ENCODE measurements around the gene LOXHD1.

LOXHD1 gene

DNA sequence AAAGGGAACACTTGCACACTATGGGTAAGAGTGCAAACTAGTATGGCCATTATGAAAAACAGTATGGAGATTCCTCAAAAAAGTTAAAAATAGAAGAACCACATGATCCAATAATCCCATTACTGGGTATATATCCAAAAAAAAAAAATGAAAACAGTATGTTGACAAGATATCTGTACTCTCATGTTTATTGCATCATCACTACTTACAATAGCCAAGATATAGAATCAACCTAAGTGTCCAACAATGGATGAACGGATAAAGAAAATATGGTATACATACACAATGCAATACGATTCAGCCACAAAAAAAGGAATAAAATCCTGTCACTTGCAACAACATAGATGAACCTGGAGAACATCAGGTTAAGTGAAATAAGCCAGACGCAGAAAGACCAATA, 73.3 kb downstream of the LOXHD1 start:
- TF ChIP-seq, protein P1, sequence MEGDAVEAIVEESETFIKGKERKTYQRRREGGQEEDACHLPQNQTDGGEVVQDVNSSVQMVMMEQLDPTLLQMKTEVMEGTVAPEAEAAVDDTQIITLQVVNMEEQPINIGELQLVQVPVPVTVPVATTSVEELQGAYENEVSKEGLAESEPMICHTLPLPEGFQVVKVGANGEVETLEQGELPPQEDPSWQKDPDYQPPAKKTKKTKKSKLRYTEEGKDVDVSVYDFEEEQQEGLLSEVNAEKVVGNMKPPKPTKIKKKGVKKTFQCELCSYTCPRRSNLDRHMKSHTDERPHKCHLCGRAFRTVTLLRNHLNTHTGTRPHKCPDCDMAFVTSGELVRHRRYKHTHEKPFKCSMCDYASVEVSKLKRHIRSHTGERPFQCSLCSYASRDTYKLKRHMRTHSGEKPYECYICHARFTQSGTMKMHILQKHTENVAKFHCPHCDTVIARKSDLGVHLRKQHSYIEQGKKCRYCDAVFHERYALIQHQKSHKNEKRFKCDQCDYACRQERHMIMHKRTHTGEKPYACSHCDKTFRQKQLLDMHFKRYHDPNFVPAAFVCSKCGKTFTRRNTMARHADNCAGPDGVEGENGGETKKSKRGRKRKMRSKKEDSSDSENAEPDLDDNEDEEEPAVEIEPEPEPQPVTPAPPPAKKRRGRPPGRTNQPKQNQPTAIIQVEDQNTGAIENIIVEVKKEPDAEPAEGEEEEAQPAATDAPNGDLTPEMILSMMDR (IDR thresholded peaks at IDR 0.05) = no peak

DNA sequence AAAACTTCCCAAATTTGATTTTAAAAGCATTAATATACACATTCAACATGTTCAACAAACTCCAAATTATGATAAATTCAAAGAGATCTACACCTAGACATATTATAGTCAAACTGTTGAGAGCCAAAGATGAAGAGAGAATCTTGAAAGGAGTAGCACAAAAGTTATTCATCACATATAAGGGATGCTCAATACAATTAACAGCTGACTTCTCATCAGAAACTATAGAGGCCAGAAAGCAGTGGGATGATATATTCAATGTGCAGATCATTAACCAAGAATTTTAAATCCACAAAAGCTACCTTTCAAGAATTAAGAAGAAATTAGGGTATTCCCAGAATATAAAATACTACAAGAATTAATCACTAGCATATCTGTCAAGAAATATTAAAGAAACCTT, 75.4 kb downstream of the LOXHD1 start:
- TF ChIP-seq, protein P1 (IDR thresholded peaks at IDR 0.05) = no peak

DNA sequence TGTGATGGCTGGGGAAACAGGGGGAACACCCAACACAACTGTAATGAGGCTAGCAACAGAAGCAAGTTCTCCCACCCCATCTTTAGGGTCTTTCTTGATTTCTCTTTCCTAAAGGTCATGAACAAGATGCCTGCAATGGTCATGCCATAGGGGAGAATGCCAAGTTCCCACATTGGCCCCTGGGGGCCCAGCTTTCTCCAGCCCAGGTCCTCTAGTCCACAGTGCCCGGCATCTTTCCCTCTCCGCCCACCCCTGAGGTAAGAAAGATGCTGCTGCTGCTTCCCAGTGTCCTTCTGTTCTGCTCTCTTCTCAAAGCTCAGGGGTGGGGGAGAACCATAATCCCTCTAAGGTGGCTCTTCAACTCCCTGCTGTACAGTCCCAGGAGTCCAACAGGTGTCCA, 78.0 kb downstream of the LOXHD1 start:
- TF ChIP-seq, protein P1 (IDR thresholded peaks at IDR 0.05) = no peak

DNA sequence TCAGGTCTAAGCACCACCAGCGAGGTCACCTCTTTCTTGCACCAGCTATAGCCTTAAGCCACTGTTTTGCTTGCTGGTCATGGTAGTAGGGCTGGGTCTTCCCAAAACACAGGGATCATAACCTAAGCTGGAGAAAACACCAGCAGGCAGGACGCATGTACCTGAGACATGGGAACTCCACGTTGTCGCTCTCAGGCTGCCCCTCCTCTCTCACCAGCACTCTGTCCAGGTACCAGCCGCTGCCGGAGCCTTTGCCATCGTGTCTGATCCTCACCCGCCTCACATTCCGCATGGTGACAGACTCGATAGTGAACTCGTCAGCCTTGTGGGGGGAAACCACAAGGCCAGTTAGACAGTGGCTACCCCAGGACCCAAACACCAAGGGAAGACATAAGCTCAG, 79.5 kb downstream of the LOXHD1 start:
- TF ChIP-seq, protein P1 (IDR thresholded peaks at IDR 0.05) = no peak

DNA sequence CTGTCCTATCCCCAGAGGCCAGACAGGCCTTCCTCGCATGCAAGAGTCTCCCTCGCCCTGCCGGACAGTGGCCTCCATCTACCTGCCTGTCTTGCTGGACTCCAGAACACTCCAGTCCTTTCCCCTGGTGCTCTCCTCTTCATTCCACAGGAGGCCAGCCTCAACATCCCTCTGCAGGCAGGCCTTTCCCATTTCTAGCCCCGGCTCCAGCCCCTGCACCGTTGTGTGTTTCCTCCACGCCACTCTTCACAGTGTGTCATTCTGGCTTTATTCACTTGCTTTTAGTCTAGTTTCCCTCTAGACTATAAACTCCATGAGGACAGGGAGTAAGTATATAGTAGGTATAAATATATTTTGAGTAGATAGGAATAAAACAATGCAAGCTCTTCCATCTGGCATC, 81.2 kb downstream of the LOXHD1 start:
- TF ChIP-seq, protein P1 (IDR thresholded peaks at IDR 0.05) = no peak

DNA sequence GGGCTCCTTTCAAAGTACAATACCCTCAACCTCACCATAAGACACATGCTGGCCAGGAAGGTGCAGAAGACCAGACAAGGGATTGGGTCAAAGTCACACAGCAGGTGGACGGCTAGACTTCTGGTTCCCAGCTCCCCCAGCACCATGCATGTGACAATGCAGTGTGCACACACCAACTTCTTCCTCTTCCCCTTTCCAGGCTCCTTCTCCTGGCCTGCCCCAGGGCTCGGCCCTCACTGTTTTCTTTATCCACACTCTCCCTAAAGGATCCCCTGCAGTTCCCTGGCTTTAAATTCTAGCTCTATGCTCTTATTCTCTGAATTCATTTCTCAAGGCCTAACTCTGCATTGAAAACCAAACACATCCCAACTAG, 82.3 kb downstream of the LOXHD1 start:
- TF ChIP-seq, protein P1 (IDR thresholded peaks at IDR 0.05) = no peak

DNA sequence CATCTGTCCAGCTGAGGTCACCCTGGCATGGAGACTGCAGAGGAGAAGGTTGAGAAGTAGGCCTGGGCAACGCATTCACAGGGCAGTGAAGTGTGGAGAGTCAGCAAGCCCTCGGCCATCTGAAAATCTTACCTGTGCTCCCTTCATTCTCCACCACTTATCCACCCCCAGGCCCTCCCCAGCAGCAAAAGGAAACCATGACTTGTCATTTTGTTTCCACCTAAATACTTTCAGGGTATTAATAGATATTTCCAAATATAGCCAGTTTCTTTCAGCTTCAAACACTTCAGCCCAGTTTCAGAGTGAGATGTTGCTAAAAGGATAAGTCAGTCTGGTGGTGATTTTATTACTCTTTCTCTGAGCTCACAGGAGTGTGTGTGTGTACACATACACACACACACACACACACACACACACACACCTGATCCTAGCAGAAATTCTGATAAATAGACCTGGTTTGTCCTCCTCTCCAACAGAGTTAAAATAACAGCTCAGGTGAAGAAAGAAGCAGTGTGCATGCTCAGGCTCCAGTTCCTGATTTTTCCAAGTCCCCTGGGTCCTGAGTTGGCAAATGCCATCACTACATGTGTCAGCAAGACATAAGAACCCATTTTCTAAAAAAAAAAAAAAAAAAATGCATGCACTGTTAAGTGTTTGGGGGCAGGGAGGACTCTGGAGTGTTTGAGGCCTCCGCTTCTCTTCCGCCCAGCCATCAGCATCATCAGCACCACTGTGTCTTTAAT, 82.8 kb downstream of the LOXHD1 start:
- TF ChIP-seq, protein P1 (IDR thresholded peaks at IDR 0.05) = no peak

DNA sequence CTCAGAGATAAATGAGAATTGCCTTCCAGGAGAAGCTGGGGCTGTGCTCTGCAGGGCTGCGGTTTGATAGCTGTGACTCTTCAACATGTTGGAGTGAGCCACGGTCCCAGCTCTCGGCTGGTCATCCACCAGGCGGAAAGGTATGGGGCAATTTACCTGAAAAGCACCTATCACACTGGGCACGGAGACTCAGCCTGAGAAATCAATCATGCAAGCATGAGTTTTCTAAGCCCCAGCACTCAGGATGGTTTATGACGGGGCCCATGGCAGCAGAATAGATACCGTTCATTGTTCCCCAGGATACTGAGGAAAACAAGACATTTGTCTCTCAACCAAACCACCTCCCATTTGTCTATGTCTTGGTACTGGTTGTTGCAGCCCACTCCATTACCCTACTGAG, 83.9 kb downstream of the LOXHD1 start:
- TF ChIP-seq, protein P1 (IDR thresholded peaks at IDR 0.05) = no peak
